Left cardiac atrium (tissue), 4 donors: ENCODE results near the gene SPRN. TPM values are rescaled to one million over a fixed set of nuclear protein-coding genes. Genes with fewer than 3 reads are reported as not detected.
"Not testable (repeated sequence)": the region's sequence is repeated elsewhere in the genome, so short reads cannot be mapped to it uniquely, and the experiment has no call there.

Experiments used
- ATAC-seq, 2 donors: fragments of 200-7000 bp; cut with Tn5 transposase; one replicate each; pipeline ENCODE4 v1.9.1; 2020; ENCODE audit warnings: mild to moderate bottlenecking in 2 of 2, moderate library complexity in 2 of 2
- DNase-seq: peaks from one replicate; pipeline ENCODE4 v3.0.0-alpha.2; 2020
- intact Hi-C, 2 donors: fragments of 100-400 bp; cut with DNase I; formaldehyde crosslinking; loops; one replicate each; pipeline versions ENCODE4 v1.14.1 to v1.15.1; 2022 to 2023
- total RNA-seq, 2 donors: library from RNA; stranded (reverse); fragmentation: NEBNext Ultra II Directional; extraction: Animal tissue kit (Norgen Biotek cat#: 25700); gene quantifications; one replicate each; pipeline ENCODE4 v1.2.1, GENCODE V29; 2021
- donor health status: DM: no; HTN: yes; CAD: no.
- donor health status: DM: no; HTN: yes; CAD: no; lungs with severe emphysema.
- donor health status: DM: yes; HTN: yes; CAD: no.
- donor health status: Dilated cardiomyopathy.

SPRN gene
- total RNA-seq, 2 donors from 2014 or later: not detected

DNA sequence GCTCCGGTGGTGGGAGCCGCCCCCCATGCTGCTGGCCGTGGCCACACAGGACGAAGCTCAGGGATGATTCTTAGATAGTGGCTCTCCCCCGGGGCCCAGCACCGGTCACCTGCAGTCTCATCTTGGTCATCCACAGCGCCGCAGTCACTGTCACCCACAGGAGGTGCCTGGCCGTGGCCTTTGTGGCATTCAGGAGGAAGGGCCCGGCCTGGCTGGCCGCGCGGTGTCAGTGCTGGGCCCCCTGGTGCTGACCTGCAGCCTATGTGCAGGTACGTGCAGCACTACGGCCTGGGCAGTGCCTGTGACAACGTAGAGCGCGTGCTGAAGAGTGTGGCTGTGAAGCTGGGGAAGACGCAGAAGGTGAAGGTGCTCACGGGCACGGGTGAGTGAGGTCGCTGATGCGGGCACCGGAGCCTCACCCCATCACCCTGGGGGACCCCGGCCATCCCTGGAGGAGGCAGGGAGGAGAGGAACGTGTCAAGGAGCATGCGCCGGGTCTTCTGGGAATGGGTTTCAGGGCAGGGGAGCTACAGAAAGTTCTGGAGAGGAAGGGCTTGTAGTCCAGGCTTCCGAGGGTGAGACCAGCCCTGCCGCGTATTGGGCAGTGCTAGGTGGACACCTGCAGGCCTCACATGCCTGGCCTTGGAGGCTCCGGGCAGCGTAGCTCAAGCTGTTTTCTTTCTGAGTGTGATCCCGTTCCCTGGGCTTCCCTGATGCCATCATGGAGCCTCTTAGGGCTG, 5.0 kb downstream of the SPRN start:
- ATAC-seq: no peak
- intact Hi-C loops: no loop called here
- DNase-seq: no peak

- ATAC-seq: no peak
- intact Hi-C loops: no loop called here
- DNase-seq: no peak
Observed at GRCh38 chr10:133418289-133418993, 6.0 kb downstream of the SPRN start.

DNA sequence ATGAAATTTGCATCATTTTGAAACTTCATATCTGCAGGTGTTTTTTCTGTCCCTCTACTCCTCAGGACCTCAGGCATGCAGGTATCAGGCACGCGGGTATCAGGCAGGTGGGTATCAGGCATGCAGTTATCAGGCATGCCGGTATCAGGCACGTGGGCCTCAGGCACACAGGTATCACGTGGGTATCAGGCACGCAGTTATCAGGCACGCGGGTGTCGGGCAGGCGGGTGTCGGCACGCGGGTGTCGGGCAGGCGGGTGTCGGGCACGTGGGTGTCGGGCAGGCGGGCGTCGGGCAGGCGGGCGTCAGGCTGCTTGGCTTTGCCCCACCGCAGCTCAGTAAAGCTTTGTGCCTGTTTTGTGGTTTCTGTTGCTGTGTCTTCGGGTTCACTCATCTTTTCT, 8.7 kb downstream of the SPRN start:
- no peak for DNase-seq
- no peak for ATAC-seq
- intact Hi-C loops: no loop called here

- ATAC-seq, DNase-seq, intact Hi-C loops: not testable (repeated sequence)
Observed at GRCh38 chr10:133414401-133414800, 10.0 kb downstream of the SPRN start.

DNA sequence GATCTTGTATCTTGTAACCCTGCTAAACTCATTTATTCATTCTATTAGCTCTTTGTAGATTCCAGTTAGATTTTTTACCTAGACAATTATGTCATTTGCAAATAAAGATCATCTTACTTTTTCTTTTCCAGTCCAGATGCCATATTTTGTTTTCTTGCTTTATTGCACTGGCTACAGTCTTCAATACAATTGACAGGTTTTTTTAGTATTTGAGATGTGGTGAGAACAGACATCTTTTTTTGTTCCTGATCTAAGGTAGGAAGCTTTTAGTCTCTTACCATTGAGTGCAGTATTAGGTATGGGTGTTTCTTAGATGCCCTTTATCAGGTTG, 12.1 kb downstream of the SPRN start:
- ATAC-seq (no peak), DNase-seq (no peak)
- intact Hi-C loops: no loop called here

- intact Hi-C loops: no loop called here
- no peak for DNase-seq
- ATAC-seq: no peak
Observed at GRCh38 chr10:133411523-133412380, 12.7 kb downstream of the SPRN start.

DNA sequence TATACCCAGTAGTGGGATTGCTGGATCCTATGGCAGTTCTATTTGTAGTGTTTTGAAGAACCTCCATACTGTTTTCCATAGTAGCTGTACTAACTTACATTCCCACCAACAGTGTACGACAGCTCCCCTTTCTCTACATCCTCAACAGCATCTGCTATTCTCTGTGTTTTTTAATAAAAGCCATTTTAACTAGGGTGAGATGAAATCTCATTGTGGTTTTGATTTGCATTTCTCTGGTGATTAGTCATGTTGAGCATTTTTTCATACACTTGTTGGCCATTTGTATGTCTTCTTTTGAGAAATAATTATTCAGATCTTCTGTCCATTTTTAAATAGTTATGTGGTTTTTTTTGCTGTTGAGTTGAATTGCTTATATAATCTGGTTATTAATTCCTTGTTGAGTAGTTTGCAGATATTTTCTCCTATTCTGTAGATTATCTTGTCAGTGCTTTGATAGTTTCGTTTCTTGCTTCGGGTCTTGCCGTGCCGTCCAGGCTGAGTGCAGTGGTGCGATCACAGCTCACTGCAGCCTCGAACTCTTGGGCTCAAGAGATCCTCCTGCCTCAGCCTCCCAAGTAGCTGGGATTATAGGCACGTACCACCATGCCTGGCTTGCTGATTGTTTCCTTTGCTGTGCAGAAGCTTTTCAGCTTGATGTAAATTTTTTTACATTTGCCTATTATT, 18.4 kb downstream of the SPRN start:
- ATAC-seq: no peak
- no peak for DNase-seq
- intact Hi-C loops: no loop called here

- ATAC-seq (no peak), DNase-seq (no peak)
- intact Hi-C loops: no loop called here
Observed at GRCh38 chr10:133405272-133405671, 19.2 kb downstream of the SPRN start.

GRCh38 chr10:133403784-133404183, 20.6 kb downstream of the SPRN start:
- no peak for ATAC-seq
- intact Hi-C loops: no loop called here
- no peak for DNase-seq

GRCh38 chr10:133403359-133403758, 21.1 kb downstream of the SPRN start:
- ATAC-seq: no peak
- DNase-seq: no peak
- intact Hi-C loops: no loop called here

DNA sequence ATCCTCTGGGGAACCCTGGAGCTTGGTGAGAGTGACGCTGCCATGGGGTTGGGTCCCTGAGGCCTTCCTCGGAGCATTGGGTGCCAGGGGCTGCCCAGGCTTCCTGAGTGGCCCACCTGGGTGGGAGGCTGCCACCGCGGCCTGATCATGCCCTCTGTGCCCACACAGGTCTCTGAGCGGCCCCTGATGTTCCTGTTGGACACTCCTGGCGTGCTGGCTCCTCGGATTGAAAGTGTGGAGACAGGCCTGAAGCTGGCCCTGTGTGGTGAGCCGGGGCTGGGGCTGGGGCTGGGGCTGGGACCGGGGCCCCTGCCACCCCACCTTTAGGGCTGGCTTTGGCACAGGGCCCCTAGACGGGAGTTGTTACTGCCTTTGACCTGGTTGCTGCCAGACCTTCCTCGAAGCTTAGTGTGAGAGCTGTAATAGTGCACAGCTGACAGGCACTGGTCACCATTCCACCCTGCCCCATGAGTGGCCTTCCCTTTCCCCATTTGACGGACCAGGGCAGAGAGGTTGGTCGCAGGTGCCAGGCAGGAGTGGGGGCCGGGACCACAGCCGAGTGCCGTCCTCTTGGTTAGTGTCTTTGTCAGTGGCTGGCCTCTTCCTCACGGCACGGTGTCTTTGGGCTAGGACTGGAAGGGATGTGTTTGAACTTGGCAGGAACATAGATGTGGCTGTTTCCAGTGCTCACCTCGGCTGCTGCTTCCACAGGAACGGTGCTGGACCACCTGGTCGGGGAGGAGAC, 22.3 kb downstream of the SPRN start:
- intact Hi-C loops: no loop called here
- DNase-seq: no peak
- ATAC-seq: no peak

GRCh38 chr10:133401500-133401899, 22.9 kb downstream of the SPRN start:
- intact Hi-C loops: no loop called here
- ATAC-seq (no peak), DNase-seq (no peak)

DNA sequence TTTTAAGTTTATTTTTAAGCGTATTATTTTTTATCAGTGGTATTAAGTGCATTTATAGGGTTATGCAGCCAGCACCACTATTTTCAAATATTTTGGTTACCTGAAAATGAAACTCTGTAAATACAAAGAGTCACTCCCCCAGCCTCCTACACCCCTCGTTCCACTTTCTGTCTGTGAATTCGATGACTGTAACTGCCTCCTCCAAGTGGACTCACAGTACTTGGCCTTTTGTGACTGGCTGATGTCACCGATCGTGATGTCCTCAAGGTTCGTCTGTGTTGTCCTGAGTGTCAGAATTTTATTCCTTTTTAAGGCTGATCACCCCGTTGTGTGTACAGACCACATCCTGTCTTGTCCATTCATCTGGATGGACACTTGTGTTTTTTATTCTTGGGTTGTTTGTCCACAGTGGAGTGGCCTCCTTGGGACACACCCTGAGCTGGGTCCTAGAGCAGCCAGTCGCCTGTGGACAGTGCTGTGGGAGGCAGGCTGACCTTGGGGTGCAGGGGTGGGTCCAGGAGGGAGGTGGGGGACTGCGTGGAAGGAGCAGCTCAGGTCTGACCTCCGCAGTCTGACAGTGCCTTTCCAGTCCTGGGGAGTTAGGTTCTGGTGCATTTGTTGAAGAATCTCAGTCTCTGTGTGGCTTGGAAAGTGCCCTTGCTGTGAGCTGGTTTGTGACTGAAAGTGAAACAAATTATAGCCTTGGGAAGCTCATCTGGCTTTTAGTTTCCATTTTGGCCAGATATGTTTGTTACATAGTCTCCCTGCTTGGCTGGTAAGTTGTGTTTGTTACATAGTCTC, 23.6 kb downstream of the SPRN start:
- intact Hi-C loops: no loop called here
- ATAC-seq (no peak), DNase-seq (no peak)

GRCh38 chr10:133399123-133399601, 25.3 kb downstream of the SPRN start:
- DNase-seq (no peak), ATAC-seq (no peak)
- intact Hi-C loops: no loop called here

DNA sequence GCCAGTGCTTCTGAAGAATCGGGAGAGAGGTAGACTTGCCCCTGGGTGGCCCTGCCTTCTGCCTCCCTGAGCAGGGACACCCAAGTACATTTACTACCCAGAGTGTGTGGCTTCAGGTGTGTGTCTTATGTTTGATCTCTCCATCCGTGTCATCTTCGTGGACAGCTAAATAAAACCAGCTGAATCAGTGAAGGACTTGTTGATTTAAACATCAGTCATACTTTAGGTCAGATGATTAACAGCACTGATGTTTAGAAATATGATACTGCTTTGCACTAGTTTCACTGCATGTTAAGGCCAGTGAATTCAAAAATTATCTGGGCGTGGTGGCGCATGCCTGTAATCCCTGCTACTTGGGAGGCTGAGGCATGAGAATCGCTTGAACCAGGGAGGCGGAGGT, 26.5 kb downstream of the SPRN start:
- ATAC-seq: no peak
- intact Hi-C loops: no loop called here
- no peak for DNase-seq

DNA sequence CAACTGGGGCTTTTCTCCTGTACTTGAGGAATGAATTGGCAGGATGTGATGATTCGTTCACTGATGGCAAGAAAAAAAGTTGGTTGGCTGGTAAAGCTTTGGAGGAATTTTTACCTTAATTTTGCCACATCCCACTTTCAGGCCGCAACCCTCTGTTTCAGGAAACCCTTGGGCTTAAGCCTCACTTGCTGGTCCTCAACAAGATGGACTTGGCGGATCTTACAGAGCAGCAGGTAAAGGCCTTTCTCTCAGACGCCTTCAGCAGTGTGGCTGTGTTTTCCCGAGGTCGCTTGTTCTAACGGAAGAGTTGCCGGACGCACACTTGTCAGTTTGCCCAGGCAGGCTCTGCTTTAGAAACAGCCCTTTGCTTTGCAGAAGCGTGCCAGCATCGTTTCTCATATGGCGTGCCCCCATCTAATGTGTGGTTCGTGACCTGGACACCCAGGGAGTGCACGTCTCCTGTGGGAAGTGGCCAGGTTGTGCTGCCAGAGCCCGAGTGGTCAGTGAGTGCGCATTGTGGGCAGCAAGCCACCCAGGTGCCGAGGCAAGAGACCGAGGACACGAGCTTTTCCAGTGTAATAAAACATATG, 28.3 kb downstream of the SPRN start:
- intact Hi-C loops: no loop called here
- DNase-seq (no peak), ATAC-seq (no peak)

GRCh38 chr10:133394801-133395221, 29.6 kb downstream of the SPRN start:
- intact Hi-C loops: loop anchor here in 1 of 2 donors (2.0 kb wide), 1 partner anchor 66 kb away; no protein-coding TSS in a partner anchor
- DNase-seq (no peak), ATAC-seq (peak in 1 of 2 donors; percentile 5)
